H9 (cell line): ENCODE data around the gene NEB. TPM values are rescaled to one million over a fixed set of nuclear protein-coding genes. Genes with fewer than 3 reads are reported as not detected.

ENCODE experiments used
- DNase-seq: peaks from one replicate; pipeline ENCODE4 v3.0.0-alpha.2; 2017
- H2AFZ ChIP-seq: one replicate; pipeline ENCODE4 v1.6.1; 2013; ENCODE audit warnings: mild to moderate bottlenecking, low read length, control low read depth, moderate library complexity
- H2AK5ac ChIP-seq: 2 replicates; pipeline ENCODE4 v1.6.1; 2013; ENCODE audit warnings: low read length, control low read depth, mixed read lengths; ENCODE audit not compliant: insufficient read length
- H2BK120ac ChIP-seq: one replicate; pipeline ENCODE4 v1.6.1; 2013; ENCODE audit warnings: low read depth, mild to moderate bottlenecking, low read length, control low read depth, inconsistent platforms; ENCODE audit not compliant: poor library complexity, severe bottlenecking
- H2BK12ac ChIP-seq: 2 replicates; pipeline ENCODE4 v1.6.1; 2013; ENCODE audit warnings: low read length, control low read depth, mixed read lengths, low read depth; ENCODE audit not compliant: insufficient read length
- H2BK15ac ChIP-seq: 2 replicates; pipeline ENCODE4 v1.6.1; 2013; ENCODE audit warnings: low read depth, low read length, control low read depth
- H2BK20ac ChIP-seq: one replicate; pipeline ENCODE4 v1.6.1; 2013; ENCODE audit warnings: low read depth, mild to moderate bottlenecking, low read length, control low read depth, inconsistent platforms; ENCODE audit not compliant: poor library complexity, severe bottlenecking
- H2BK5ac ChIP-seq: 2 replicates; pipeline ENCODE4 v1.6.1; 2013; ENCODE audit warnings: low read length, control low read depth, mixed read lengths; ENCODE audit not compliant: insufficient read length
- H3K14ac ChIP-seq: 2 replicates; pipeline ENCODE4 v1.6.1; 2013; ENCODE audit warnings: low read length, control low read depth; ENCODE audit not compliant: insufficient read depth
- H3K18ac ChIP-seq: 2 replicates; pipeline ENCODE4 v1.6.1; 2013; ENCODE audit warnings: low read depth, mild to moderate bottlenecking, mixed read lengths, low read length, control low read depth; ENCODE audit not compliant: insufficient read length
- H3K23ac ChIP-seq: 2 replicates; pipeline ENCODE4 v1.6.1; 2013; ENCODE audit warnings: low read length, control low read depth, mixed read lengths, low read depth; ENCODE audit not compliant: insufficient read length
- H3K23me2 ChIP-seq: 2 replicates; pipeline ENCODE4 v1.6.1; 2013; ENCODE audit warnings: low read depth, mild to moderate bottlenecking, mixed read lengths, low read length, control low read depth; ENCODE audit not compliant: insufficient read length, poor library complexity, severe bottlenecking
- H3K27ac ChIP-seq: 2 replicates; pipeline ENCODE4 v1.5.1; 2013; ENCODE audit warnings: low read length, control low read depth, mixed read lengths, low read depth; ENCODE audit not compliant: insufficient read length
- H3K27me3 ChIP-seq: 2 replicates; pipeline ENCODE4 v1.6.1; 2013; ENCODE audit warnings: low read length, control low read depth, inconsistent platforms; ENCODE audit not compliant: insufficient read depth
- H3K4ac ChIP-seq: 2 replicates; pipeline ENCODE4 v1.6.1; 2013; ENCODE audit warnings: low read depth, mild to moderate bottlenecking, control low read depth, inconsistent platforms, low read length, moderate library complexity
- H3K4me1 ChIP-seq: 2 replicates; pipeline ENCODE4 v1.6.1; 2013; ENCODE audit warnings: low read length, control low read depth, inconsistent platforms; ENCODE audit not compliant: insufficient read depth
- H3K4me2 ChIP-seq: 2 replicates; pipeline ENCODE4 v1.6.1; 2013; ENCODE audit warnings: low read length, control low read depth, mixed read lengths; ENCODE audit not compliant: insufficient read length, insufficient read depth
- H3K56ac ChIP-seq: 2 replicates; pipeline ENCODE4 v1.6.1; 2013; ENCODE audit warnings: low read depth, mild to moderate bottlenecking, mixed read lengths, low read length, control low read depth; ENCODE audit not compliant: insufficient read length
- H3K79me1 ChIP-seq: 2 replicates; pipeline ENCODE4 v1.6.1; 2013; ENCODE audit warnings: low read depth, mild to moderate bottlenecking, moderate library complexity, low read length, control low read depth, inconsistent platforms; ENCODE audit not compliant: insufficient read depth, poor library complexity, severe bottlenecking
- H3K79me2 ChIP-seq: 2 replicates; pipeline ENCODE4 v1.6.1; 2013; ENCODE audit warnings: low read length, control low read depth, inconsistent platforms; ENCODE audit not compliant: insufficient read depth
- H3K9ac ChIP-seq: 2 replicates; pipeline ENCODE4 v1.6.1; 2013; ENCODE audit warnings: low read length, control low read depth, mixed read lengths; ENCODE audit not compliant: insufficient read length; ENCODE audit errors: extremely low read depth
- H3K9me3 ChIP-seq: one replicate; pipeline ENCODE4 v1.6.1; 2013; ENCODE audit warnings: low read depth, low read length, inconsistent platforms; ENCODE audit not compliant: control insufficient read depth
- H3T11ph ChIP-seq: one replicate; pipeline ENCODE4 v1.6.1; 2013; ENCODE audit warnings: mild to moderate bottlenecking, low read length, control low read depth, inconsistent platforms
- H4K20me1 ChIP-seq: one replicate; pipeline ENCODE4 v1.6.1; 2013; ENCODE audit not compliant: control insufficient read depth, insufficient read length, insufficient read depth
- H4K5ac ChIP-seq: 2 replicates; pipeline ENCODE4 v1.6.1; 2013; ENCODE audit warnings: low read depth, mild to moderate bottlenecking, mixed read lengths, low read length, control low read depth; ENCODE audit not compliant: insufficient read length
- H4K8ac ChIP-seq: replicated peaks from 2 replicates; pipeline ENCODE4 v1.6.1; 2013; ENCODE audit warnings: low read length, control low read depth, mixed read lengths, low read depth; ENCODE audit not compliant: insufficient read length
- H4K91ac ChIP-seq: 2 replicates; pipeline ENCODE4 v1.6.1; 2013; ENCODE audit warnings: low read depth, mild to moderate bottlenecking, moderate library complexity, mixed read lengths, low read length, control low read depth; ENCODE audit not compliant: insufficient read length
- H3K27ac Mint-ChIP-seq, 3 experiments: 2 replicates in 2 of 3; 3 replicates in 1 of 3; pipeline ENCODE4 v1.8.0; 2020 to 2021; ENCODE audit warnings: mixed read lengths in 3 of 3, mild to moderate bottlenecking in 1 of 3, moderate library complexity in 1 of 3
- H3K27me3 Mint-ChIP-seq: 2 replicates; pipeline ENCODE4 v1.8.0; 2021; ENCODE audit warnings: low read depth, mild to moderate bottlenecking, moderate library complexity, mixed read lengths
- H3K36me3 Mint-ChIP-seq, 3 experiments: 2 replicates in 2 of 3; 3 replicates in 1 of 3; pipeline ENCODE4 v1.8.0; 2020 to 2021; ENCODE audit warnings: low read depth in 3 of 3, mixed read lengths in 3 of 3; ENCODE audit not compliant: insufficient read depth in 1 of 3
- H3K4me1 Mint-ChIP-seq, 2 experiments: 2 replicates each; pipeline ENCODE4 v1.8.0; 2020; ENCODE audit warnings: mixed read lengths in 2 of 2
- H3K4me3 Mint-ChIP-seq, 2 experiments: 2 replicates in 1 of 2; 3 replicates in 1 of 2; pipeline ENCODE4 v1.8.0; 2020 to 2021; ENCODE audit warnings: mild to moderate bottlenecking in 2 of 2, mixed read lengths in 2 of 2, moderate library complexity in 1 of 2
- H3K9me3 Mint-ChIP-seq, 2 experiments: 2 replicates in 1 of 2; 3 replicates in 1 of 2; pipeline ENCODE4 v1.8.0; 2020; ENCODE audit warnings: mild to moderate bottlenecking in 2 of 2, mixed read lengths in 2 of 2, moderate library complexity in 1 of 2
- WGBS: extraction: QIAGEN DNeasy Blood & Tissue Kit; methylation state at CpG from one replicate; pipeline ENCODE4 v1.1.7; 2013; ENCODE audit warnings: missing lambda C conversion rate, low lambda C conversion rate, mixed read lengths; ENCODE audit not compliant: insufficient read length; ENCODE audit errors: extremely low coverage; 5-methylcytosine and 5-hydroxymethylcytosine counted together
- total RNA-seq: library from RNA; stranded (reverse); gene quantifications from 2 replicates; pipeline ENCODE4 v1.2.1, GENCODE V29; 2021
- TF ChIP-seq, protein P1 (sequence below): fragments of 200-600 bp; sonication (generic); conservative IDR thresholded peaks from 3 replicates; pipeline ENCODE4 v1.8.0; 2021; ENCODE audit warnings: antibody characterized with exemption, mild to moderate bottlenecking

The NEB gene
- total RNA-seq, 1 experiment from 2014 or later, result 0.98 TPM

DNA sequence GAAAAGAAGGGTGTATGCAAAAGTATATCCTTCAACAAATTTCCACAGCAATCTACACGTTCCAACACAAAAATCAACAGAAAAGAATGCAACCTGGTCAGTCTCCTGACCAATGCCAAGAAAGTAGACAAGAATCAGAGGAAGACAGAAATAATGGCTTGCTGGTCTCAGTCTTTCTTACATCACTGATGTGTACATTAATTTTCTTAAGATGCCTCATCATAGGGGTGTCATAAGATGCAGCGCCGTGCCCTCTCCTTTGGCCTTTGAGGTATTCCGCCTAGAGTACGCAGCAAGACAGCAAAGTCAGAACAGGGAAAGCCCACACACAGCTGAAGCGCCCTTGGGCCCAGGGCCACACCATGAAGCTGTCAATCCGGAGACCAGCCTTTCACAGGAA lies 211.7 kb downstream of the NEB start:
- no peak overlapping the region for H2BK20ac ChIP-seq
- no peak overlapping the region for H3K4me3 Mint-ChIP-seq
- H4K91ac ChIP-seq, result no peak overlapping the region
- no peak overlapping the region for H2BK15ac ChIP-seq
- no peak overlapping the region for H3K27ac ChIP-seq
- no peak overlapping the region for H2BK12ac ChIP-seq
- no peak overlapping the region for H3K23ac ChIP-seq
- H4K20me1 ChIP-seq, result no peaks in the 10 kb centered on the region
- H3K14ac ChIP-seq, result no peak overlapping the region
- H3K18ac ChIP-seq, result no peak overlapping the region
- H4K5ac ChIP-seq, result no peak overlapping the region
- no peak overlapping the region for H4K8ac ChIP-seq
- no peak overlapping the region for H2AFZ ChIP-seq
- no peak overlapping the region for H3K27ac Mint-ChIP-seq
- H3K9ac ChIP-seq, result no peak overlapping the region
- H3K4me2 ChIP-seq, result no peak overlapping the region
- no peak overlapping the region for H3K4ac ChIP-seq
- no peaks in the 10 kb centered on the region for H3K79me2 ChIP-seq
- H3T11ph ChIP-seq, result no peak overlapping the region
- no CpG with 5 or more reads among the region's 7 CpGs for WGBS
- H3K4me1 Mint-ChIP-seq, result peaks cover 10 to 11% of the 10 kb centered on the region in 2 experiments
- no peaks in the 10 kb centered on the region for H3K79me1 ChIP-seq
- no peaks in the 10 kb centered on the region for H3K9me3 ChIP-seq
- H3K23me2 ChIP-seq, result no peaks in the 10 kb centered on the region
- no peaks in the 10 kb centered on the region for H3K9me3 Mint-ChIP-seq
- no peak overlapping the region for H2BK5ac ChIP-seq
- no peaks in the 10 kb centered on the region for H3K27me3 ChIP-seq
- H2AK5ac ChIP-seq, result no peak overlapping the region
- no peaks in the 10 kb centered on the region for H3K27me3 Mint-ChIP-seq
- H3K36me3 Mint-ChIP-seq, result no peaks in the 10 kb centered on the region
- H3K56ac ChIP-seq, result no peak overlapping the region
- TF ChIP-seq, protein P1, sequence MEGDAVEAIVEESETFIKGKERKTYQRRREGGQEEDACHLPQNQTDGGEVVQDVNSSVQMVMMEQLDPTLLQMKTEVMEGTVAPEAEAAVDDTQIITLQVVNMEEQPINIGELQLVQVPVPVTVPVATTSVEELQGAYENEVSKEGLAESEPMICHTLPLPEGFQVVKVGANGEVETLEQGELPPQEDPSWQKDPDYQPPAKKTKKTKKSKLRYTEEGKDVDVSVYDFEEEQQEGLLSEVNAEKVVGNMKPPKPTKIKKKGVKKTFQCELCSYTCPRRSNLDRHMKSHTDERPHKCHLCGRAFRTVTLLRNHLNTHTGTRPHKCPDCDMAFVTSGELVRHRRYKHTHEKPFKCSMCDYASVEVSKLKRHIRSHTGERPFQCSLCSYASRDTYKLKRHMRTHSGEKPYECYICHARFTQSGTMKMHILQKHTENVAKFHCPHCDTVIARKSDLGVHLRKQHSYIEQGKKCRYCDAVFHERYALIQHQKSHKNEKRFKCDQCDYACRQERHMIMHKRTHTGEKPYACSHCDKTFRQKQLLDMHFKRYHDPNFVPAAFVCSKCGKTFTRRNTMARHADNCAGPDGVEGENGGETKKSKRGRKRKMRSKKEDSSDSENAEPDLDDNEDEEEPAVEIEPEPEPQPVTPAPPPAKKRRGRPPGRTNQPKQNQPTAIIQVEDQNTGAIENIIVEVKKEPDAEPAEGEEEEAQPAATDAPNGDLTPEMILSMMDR, result no peak
- H3K4me1 ChIP-seq, result peaks cover 3% of the 10 kb centered on the region; the same call in 1 of the 2 replicates
- no peak overlapping the region for H2BK120ac ChIP-seq
- DNase-seq, result no peak
